SU-DHL-6 (cell line): ENCODE measurements around the gene YEATS2.
A peak's percentile ranks its signal among the peaks of the same experiment; 100 is the strongest.
"Not testable (repeated sequence)": the region's sequence is repeated elsewhere in the genome, so short reads cannot be mapped to it uniquely, and the experiment has no call there.

ENCODE experiments used
- H2AFZ ChIP-seq: fragments of 200-600 bp; sonication (generic); 2 replicates; pipeline ENCODE4 v1.6.1; 2014; ENCODE audit warnings: low read depth, mild to moderate bottlenecking, moderate library complexity, mixed read lengths, antibody characterized with exemption, low read length; ENCODE audit not compliant: severe bottlenecking
- H3F3A ChIP-seq: fragments of 200-600 bp; shearing (Covaris generic); 2 replicates; pipeline ENCODE4 v1.6.0; 2016; ENCODE audit warnings: antibody characterized with exemption, mild to moderate bottlenecking; ENCODE audit not compliant: insufficient read depth
- H3K27ac ChIP-seq: fragments of 200-600 bp; sonication (generic); 2 replicates; pipeline ENCODE4 v1.5.1; 2016; ENCODE audit warnings: low read depth, mild to moderate bottlenecking, low read length, moderate library complexity, mixed read lengths
- H3K27me3 ChIP-seq: fragments of 200-600 bp; sonication (generic), shearing (Covaris generic); 2 replicates; pipeline ENCODE4 v1.6.0; 2014; ENCODE audit warnings: mild to moderate bottlenecking, low read length
- H3K36me3 ChIP-seq: fragments of 200-600 bp; sonication (generic); 2 replicates; pipeline ENCODE4 v1.6.1; 2014; ENCODE audit warnings: mild to moderate bottlenecking, low read length, mixed read lengths
- H3K4me2 ChIP-seq: fragments of 300-600, 200-600 bp; shearing (Covaris generic), sonication (generic); 2 replicates; pipeline ENCODE4 v1.6.0; 2014; ENCODE audit warnings: low read length, low read depth, mild to moderate bottlenecking; ENCODE audit not compliant: poor library complexity, severe bottlenecking
- H3K4me3 ChIP-seq: fragments of 200-600 bp; sonication (generic); 2 replicates; pipeline ENCODE4 v1.5.1; 2014; ENCODE audit warnings: antibody characterized with exemption, low read length, mild to moderate bottlenecking, mixed read lengths; ENCODE audit not compliant: insufficient read depth, poor library complexity, severe bottlenecking
- H3K79me2 ChIP-seq: fragments of 200-600 bp; sonication (generic); 2 replicates; pipeline ENCODE4 v1.6.1; 2014; ENCODE audit warnings: mild to moderate bottlenecking, low read length, moderate library complexity; ENCODE audit not compliant: insufficient read depth
- H3K9ac ChIP-seq: fragments of 200-600 bp; sonication (generic); 2 replicates; pipeline ENCODE4 v1.7.0; 2014; ENCODE audit warnings: mild to moderate bottlenecking, low read length
- H3K9me2 ChIP-seq: fragments of 200-600 bp; sonication (generic); replicated peaks from 2 replicates; pipeline ENCODE4 v1.6.1; 2014; ENCODE audit warnings: low read length; ENCODE audit not compliant: insufficient read depth
- H3K9me3 ChIP-seq: fragments of 200-600 bp; sonication (generic); 2 replicates; pipeline ENCODE4 v1.6.1; 2014; ENCODE audit warnings: low read length, mixed read lengths; ENCODE audit not compliant: insufficient read depth
- H4K20me1 ChIP-seq: fragments of 200-600 bp; sonication (generic); 2 replicates; pipeline ENCODE4 v1.6.1; 2014; ENCODE audit warnings: low read depth, mild to moderate bottlenecking, antibody characterized with exemption, low read length, moderate library complexity, mixed read lengths
- EZH2phosphoT487 ChIP-seq: fragments of 200-600 bp; sonication (generic), shearing (Covaris generic); conservative IDR thresholded peaks from 2 replicates; pipeline ENCODE4 v1.6.1; 2018; ENCODE audit warnings: mild to moderate bottlenecking, antibody characterized with exemption, low read length, moderate library complexity, mixed read lengths
- TF ChIP-seq, protein P1 (sequence below): fragments of 200-600 bp; sonication (generic); IDR thresholded peaks from one replicate; pipeline ENCODE4 v1.5.1; 2017; ENCODE audit warnings: antibody characterized with exemption, mild to moderate bottlenecking, low read length, moderate library complexity; ENCODE audit not compliant: insufficient read depth, poor library complexity, severe bottlenecking

Gene YEATS2

DNA sequence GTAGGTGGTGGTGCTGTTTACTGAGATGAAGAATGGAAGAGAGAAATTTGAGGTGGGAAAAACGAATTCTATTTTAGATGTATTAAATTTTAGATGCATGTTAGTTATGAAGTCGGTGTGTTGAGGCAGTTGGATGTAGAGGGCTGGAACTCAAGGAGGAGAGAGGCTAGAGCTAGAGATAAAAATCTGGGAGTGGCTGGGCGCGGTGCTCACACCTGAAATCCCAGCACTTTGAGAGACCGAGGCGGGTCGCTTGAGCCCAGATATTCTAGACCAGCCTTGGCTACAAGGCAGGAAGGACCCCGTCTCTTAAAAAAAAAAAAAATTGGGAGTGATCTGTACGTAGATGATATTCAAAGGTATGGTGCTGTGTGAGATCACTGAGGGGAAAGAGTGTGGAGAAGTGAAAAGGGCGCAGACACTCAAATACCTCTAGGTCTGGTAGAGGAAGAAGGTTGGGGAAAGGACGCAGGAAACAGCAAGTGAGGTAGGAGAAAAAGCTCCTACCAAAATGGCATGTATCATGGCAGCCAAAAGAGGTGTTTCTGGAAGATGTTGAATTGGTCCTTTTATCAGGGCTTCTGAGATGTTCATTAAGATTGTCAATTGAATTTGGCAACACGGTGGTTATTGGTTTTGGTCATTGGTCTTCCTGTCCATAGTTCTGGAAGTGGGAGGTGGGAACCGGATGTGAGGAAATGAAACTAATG, 1.8 kb downstream of the YEATS2 start:
- Histone ChIP-seq H3K27me3 (no peaks in the 10 kb centered on the region), H3K4me2 (peak overlapping the region; percentile 98), H3K79me2 (peaks cover 66% of the 10 kb centered on the region), H3K9me2 (no peaks in the 10 kb centered on the region), H3K27ac (peak overlapping the region; percentile 82), H2AFZ (no peak overlapping the region), H4K20me1 (peaks cover 9% of the 10 kb centered on the region), H3K9ac (peak overlapping the region; percentile 99), H3F3A (peaks cover 5% of the 10 kb centered on the region), H3K4me3 (peak overlapping the region; percentile 95), H3K9me3 (no peaks in the 10 kb centered on the region), H3K36me3 (peaks cover 4% of the 10 kb centered on the region; the same call in 1 of the 2 replicates)
- TF ChIP-seq EZH2phosphoT487: no peak
- TF ChIP-seq, protein P1, sequence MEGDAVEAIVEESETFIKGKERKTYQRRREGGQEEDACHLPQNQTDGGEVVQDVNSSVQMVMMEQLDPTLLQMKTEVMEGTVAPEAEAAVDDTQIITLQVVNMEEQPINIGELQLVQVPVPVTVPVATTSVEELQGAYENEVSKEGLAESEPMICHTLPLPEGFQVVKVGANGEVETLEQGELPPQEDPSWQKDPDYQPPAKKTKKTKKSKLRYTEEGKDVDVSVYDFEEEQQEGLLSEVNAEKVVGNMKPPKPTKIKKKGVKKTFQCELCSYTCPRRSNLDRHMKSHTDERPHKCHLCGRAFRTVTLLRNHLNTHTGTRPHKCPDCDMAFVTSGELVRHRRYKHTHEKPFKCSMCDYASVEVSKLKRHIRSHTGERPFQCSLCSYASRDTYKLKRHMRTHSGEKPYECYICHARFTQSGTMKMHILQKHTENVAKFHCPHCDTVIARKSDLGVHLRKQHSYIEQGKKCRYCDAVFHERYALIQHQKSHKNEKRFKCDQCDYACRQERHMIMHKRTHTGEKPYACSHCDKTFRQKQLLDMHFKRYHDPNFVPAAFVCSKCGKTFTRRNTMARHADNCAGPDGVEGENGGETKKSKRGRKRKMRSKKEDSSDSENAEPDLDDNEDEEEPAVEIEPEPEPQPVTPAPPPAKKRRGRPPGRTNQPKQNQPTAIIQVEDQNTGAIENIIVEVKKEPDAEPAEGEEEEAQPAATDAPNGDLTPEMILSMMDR: no peak

DNA sequence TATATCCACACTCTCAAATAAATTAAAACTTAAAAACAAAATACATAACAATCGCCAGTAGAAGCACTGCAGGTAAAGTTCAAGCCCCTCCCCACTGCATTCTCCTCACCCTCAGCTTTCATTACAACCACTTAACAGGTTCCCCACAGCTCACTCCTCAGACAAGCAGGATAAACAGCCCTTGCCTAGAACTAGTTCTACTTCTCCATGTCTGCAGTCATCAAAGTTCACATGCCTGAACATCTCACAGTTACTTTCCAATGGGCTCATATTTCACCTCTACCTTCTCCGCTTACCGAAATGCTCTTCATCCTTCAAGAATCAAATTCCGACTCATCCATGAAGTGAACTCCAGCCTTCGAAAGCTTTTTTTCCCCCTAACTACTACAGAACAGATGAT, 4.1 kb downstream of the YEATS2 start:
- no peak overlapping the region for H3K9ac ChIP-seq
- H3K9me2 ChIP-seq: no peaks in the 10 kb centered on the region
- H3K4me2 ChIP-seq: no peak overlapping the region
- H3K27ac ChIP-seq: no peak overlapping the region
- H4K20me1 ChIP-seq: peaks cover 17% of the 10 kb centered on the region
- peaks cover 5% of the 10 kb centered on the region for H3F3A ChIP-seq
- no peaks in the 10 kb centered on the region for H3K9me3 ChIP-seq
- peaks cover 4% of the 10 kb centered on the region; the same call in 1 of the 2 replicates for H3K36me3 ChIP-seq
- H2AFZ ChIP-seq: no peak overlapping the region
- no peaks in the 10 kb centered on the region for H3K27me3 ChIP-seq
- no peak for TF ChIP-seq EZH2phosphoT487
- TF ChIP-seq, protein P1: no peak
- H3K4me3 ChIP-seq: no peak overlapping the region
- H3K79me2 ChIP-seq: peaks cover 90% of the 10 kb centered on the region

DNA sequence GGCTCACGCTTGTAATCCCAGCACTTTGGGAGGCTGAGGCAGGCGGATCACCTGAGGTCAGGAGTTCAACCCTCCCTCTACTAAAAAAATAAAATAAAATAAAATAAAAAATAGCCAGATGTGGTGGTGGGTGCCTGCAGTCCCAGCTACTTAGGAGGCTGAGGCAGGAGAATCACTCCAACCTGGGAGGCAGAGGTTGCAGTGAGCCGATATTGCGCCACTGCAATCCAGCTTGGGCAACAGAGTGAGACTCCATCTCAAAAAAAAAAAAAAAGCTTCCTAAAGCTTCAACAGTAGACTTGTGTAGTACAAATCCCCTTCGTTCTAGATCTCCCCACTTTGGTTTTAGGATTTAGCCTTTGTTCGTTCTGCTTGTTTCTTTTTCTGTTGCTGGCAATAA, 6.3 kb downstream of the YEATS2 start:
- H3K27me3 ChIP-seq, H3K9me3 ChIP-seq, H3K36me3 ChIP-seq, H3K4me3 ChIP-seq, H3K27ac ChIP-seq, H3K9ac ChIP-seq, H2AFZ ChIP-seq, H3F3A ChIP-seq, H3K9me2 ChIP-seq: not testable (repeated sequence)
- Histone ChIP-seq H4K20me1 (peaks cover 21% of the 10 kb centered on the region), H3K79me2 (peaks cover 100% of the 10 kb centered on the region), H3K4me2 (peak overlapping the region; percentile 20)

DNA sequence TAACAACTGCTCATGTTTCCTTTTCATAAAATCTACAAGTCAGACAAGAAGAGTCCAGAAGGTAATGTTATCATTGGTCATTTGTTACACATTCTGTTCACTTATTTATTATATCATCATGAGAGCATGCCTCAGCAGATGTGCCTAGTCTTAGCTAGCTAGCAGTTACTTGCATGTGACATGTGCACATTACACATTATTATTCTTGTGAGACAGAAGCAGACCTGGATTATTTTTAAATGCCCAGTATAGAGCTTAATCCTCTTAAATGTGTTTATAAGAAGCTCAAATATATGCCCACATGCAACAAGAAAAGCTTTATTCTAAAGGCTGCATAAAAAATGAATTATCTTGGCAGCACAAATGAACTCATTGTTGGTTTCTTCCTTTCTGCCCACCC, 12.6 kb downstream of the YEATS2 start:
- Histone ChIP-seq H3K36me3 (peaks cover 5% of the 10 kb centered on the region; the same call in 1 of the 2 replicates), H3K79me2 (peaks cover 99% of the 10 kb centered on the region), H4K20me1 (peaks cover 18% of the 10 kb centered on the region), H3K27me3 (no peaks in the 10 kb centered on the region), H3K9ac (no peak overlapping the region), H3K27ac (no peak overlapping the region), H3K4me2 (no peak overlapping the region), H3K4me3 (no peak overlapping the region), H3F3A (peaks cover 5% of the 10 kb centered on the region; the same call in 1 of the 2 replicates), H3K9me3 (no peaks in the 10 kb centered on the region), H3K9me2 (no peaks in the 10 kb centered on the region), H2AFZ (no peak overlapping the region)
- TF ChIP-seq EZH2phosphoT487: no peak
- TF ChIP-seq, protein P1: no peak
